NCI-H526 (cell line): Measurements from ENCODE around the gene TMCC2.
A peak's percentile ranks its signal among the peaks of the same experiment; 100 is the strongest.
"Not testable (repeated sequence)": the region's sequence is repeated elsewhere in the genome, so short reads cannot be mapped to it uniquely, and the experiment has no call there.

Experiments
- DNase-seq, 2 experiments: peaks; one replicate each; lab custom pipeline; 2025; lab: John Stamatoyannopoulos, UW

Gene TMCC2

DNA sequence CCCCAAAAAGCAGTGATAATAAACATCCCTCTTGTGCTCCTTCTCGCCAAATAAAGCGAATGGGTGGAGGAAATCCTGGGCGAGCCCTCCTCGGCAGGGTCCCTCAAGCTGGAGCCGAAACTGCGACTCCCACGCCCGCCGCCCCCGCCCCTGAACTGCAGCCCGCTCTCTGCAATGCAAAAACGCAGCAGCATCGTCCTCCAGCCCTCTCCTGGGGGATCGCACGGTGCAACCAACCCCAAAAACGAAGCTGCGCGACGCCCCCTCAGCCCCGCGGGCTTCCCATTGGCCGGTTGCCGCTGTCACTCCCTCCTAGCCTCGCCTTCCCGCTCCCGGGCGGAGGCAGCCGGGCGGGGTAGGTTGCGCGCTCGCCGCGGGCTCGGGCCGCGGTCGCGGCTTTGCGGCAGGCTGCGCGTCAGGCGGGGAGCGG, at the start of gene TMCC2:
Gene TMCC2, plus strand, starts transcription at position 363 of the 430 bp plus-strand sequence. CDS start 619 bp downstream, outside the sequence.
- peak; percentile 58 to 92 for DNase-seq

- no peak for DNase-seq
Measured at GRCh38 chr1:205179842-205180241, 47.9 kb upstream of the TMCC2 start.

DNA sequence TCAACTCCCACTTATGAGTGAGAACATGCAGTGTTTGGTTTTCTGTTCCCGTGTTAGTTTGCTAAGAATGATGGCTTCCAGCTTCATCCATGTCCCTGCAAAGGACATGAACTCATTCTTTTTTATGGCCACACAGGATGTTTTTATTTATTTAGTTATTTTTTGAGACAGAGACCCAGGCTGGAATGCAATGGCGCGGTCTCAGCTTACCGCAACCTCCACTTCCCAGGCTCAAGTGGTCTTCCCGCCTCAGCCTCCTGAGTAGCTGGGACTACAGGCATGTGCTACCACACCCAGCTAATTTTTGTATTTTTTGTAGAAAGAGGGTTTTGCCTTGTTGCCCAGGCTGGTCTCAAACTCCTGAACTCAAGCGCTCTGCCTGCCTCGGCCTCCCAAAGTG, 47.4 kb upstream of the TMCC2 start:
- DNase-seq: not testable (repeated sequence)

DNA sequence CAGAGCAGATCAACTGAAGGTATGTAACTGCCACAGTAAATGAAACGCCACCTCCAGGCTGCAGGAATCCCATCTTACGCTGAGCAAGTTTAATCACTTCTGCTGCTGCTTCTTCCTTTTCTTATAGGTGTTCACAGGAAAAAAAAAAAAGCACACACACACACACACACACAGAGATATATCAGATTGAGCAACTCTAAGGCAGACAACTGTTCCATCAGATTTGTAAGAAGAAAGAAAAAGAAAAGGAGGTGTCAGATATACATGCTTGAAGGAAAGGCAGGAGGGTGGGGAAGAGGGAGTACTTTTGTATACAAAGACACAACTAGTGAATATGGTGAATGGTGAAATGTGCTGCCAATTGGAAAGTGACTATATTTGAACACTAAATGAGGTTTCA, 44.8 kb upstream of the TMCC2 start:
- no peak for DNase-seq

- no peak for DNase-seq
Measured at GRCh38 chr1:205183676-205184335, 43.9 kb upstream of the TMCC2 start.

- no peak for DNase-seq
Measured at GRCh38 chr1:205186191-205186590, 41.6 kb upstream of the TMCC2 start.

- DNase-seq: no peak
Measured at GRCh38 chr1:205187420-205187819, 40.3 kb upstream of the TMCC2 start.

DNA sequence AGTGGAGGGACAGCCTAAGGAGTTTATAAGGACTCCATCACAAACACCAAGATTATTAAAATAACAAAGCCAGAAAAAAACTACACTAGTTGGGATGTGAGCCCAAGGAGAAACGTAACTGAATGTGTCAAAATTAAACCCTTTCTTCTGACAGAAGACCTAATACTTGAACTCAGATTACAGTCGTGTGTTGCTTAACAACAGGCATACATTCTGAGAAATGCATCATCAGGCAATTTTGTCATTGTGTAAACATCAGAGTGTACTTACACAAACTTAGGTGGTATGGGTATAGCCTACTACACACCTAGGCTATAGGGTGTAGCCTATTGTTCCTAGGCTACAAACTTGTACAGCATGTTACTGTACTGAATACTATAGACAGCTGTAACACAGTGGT, 39.6 kb upstream of the TMCC2 start:
- no peak for DNase-seq

DNA sequence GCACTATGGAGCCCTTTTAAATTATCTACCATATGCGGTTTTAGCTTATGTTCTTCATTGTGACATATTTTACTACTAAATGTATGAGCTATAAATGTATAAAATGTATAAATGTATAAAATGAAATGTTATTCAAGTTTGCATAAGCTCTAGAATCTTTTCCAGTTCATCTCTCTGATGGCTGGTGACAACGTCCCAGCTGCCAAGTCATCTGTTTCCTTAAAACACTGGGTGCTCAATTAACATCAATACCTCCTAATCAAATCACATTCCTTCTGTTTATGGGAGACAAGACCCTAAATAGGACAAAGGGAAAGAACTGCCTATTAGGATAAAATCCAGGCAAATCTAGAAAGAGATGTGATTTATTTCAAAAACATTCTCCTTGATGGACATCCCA, 39.1 kb upstream of the TMCC2 start:
- no peak for DNase-seq

GRCh38 chr1:205189131-205189530, 38.6 kb upstream of the TMCC2 start:
- no peak for DNase-seq

GRCh38 chr1:205190845-205191577, 36.7 kb upstream of the TMCC2 start:
- DNase-seq: no peak

DNA sequence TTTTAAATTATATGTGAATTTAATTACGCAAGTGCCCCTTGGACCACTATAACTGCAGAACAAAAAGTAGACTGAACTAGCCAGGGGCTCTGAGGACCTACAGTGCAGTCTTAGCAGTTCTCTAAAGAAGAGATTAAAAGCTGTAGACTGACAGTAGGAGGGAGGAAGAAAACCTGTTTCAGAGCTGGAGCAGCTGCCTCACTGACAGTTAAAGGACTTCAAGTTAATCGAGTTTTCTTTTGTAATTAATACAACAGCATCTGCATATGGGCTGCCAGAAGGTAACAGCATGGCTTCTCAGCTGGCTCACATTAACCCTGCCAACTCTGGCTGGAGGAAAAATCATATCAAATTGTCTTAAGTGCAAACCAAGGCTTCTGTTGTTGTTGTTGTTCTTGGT, 36.1 kb upstream of the TMCC2 start:
- no peak for DNase-seq

- no peak for DNase-seq
Measured at GRCh38 chr1:205192287-205192686, 35.5 kb upstream of the TMCC2 start.

- no peak for DNase-seq
Measured at GRCh38 chr1:205199090-205199930, 28.4 kb upstream of the TMCC2 start.

GRCh38 chr1:205199931-205200299, 27.8 kb upstream of the TMCC2 start:
- DNase-seq: no peak

- no peak for DNase-seq
Measured at GRCh38 chr1:205204552-205204951, 23.2 kb upstream of the TMCC2 start.

GRCh38 chr1:205205055-205205454, 22.7 kb upstream of the TMCC2 start:
- no peak for DNase-seq

GRCh38 chr1:205208811-205209210, 18.9 kb upstream of the TMCC2 start:
- DNase-seq: no peak

DNA sequence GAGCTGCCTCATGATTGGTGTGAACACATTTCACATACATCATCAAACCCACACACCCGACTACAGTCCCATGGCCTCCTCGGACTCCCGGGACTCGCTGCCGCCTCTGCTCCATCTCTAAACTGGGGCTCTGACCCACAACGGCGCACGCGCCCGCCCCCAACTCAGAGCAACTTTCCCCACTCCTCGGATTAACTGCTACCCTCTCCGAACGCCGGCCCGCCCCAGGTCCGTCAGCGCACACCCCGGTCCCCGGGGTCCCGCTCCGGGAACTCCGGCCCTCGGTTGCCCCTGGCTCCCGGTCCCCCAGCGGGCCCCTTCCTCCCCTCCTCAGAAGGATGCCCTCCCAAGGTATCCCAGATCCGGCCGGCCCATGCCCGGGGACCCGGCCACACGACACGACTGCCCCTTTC, 17.0 kb upstream of the TMCC2 start:
- no peak for DNase-seq

DNA sequence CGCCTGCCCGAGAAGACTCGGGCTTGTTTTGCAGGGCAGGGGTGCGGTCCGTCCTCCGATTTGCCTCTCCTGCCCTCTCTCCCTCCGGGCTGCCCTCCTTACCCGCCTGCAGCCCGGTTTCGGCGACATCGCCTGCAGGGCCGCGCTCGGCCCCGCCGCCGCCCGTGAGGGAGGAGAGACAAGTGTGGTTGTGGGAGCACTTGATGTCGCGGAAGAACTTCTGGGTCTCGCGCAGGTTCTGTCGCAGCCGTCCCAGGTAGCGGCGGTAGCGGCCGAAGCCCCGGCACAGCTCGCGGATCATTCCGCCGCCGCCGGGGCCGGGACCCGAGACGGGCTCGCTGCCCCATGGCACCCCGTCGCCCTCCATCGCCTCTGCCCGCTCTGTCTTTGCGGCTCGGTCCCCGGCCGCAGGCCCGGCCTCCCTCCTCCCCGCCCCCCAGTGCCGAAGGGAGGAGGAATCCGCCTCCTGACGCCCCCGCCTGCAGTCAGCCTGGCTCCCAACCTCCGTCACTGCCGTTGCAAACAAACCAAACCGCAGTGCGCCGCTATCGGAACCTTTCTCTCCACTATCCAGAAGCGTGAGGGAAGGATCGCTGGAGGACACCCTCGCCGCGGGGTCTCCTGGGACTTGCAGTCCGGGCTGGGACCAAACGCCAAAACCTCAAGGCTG, 16.4 kb upstream of the TMCC2 start, which contains the start of gene DSTYK:
Gene DSTYK, minus strand, starts transcription at position 534 of the 670 bp plus-strand sequence. Its CDS starts 167 bp downstream, at position 367.
- DNase-seq: peak; percentile 77 to 92

GRCh38 chr1:205211839-205212536, 15.8 kb upstream of the TMCC2 start:
- no peak for DNase-seq
